Activated CD4-positive, alpha-beta T cell treated with anti-CD3 and anti-CD28 coated beads, Interleukin-2, amount 50 U/mL, for 16 hours (primary cell): ENCODE results near the gene MACROH2A1.

Experiments
- DNase-seq: peaks from one replicate; pipeline ENCODE4 v3.0.0-alpha.2; 2020

Gene MACROH2A1

GRCh38 chr5:135396459-135397055 is 2.5 kb downstream of the MACROH2A1 start:
- no peak for DNase-seq

GRCh38 chr5:135395866-135396265 is 3.2 kb downstream of the MACROH2A1 start:
- no peak for DNase-seq

GRCh38 chr5:135395451-135395850 is 3.6 kb downstream of the MACROH2A1 start:
- DNase-seq, result no peak

GRCh38 chr5:135394095-135394494 is 4.9 kb downstream of the MACROH2A1 start:
- no peak for DNase-seq

- no peak for DNase-seq
These were observed 5.3 kb downstream of the MACROH2A1 start for GRCh38 chr5:135393691-135394090.

- DNase-seq, result no peak
These were observed 5.8 kb downstream of the MACROH2A1 start for GRCh38 chr5:135393229-135393628.

GRCh38 chr5:135392256-135392655 is 6.8 kb downstream of the MACROH2A1 start:
- peak; percentile 80 for DNase-seq

- no peak for DNase-seq
These were observed 7.2 kb downstream of the MACROH2A1 start for GRCh38 chr5:135391869-135392255.

GRCh38 chr5:135391116-135391868 is 7.7 kb downstream of the MACROH2A1 start:
- DNase-seq, result no peak

GRCh38 chr5:135388860-135389435 is 10.1 kb downstream of the MACROH2A1 start:
- DNase-seq, result no peak

- DNase-seq, result no peak
These were observed 11.4 kb downstream of the MACROH2A1 start for GRCh38 chr5:135387629-135387960.

GRCh38 chr5:135386886-135387628 is 12.0 kb downstream of the MACROH2A1 start:
- DNase-seq, result no peak

- DNase-seq, result no peak
These were observed 12.9 kb downstream of the MACROH2A1 start for GRCh38 chr5:135386096-135386495.

- DNase-seq, result no peak
These were observed 13.5 kb downstream of the MACROH2A1 start for GRCh38 chr5:135385576-135385975.

GRCh38 chr5:135384898-135385297 is 14.1 kb downstream of the MACROH2A1 start:
- no peak for DNase-seq

GRCh38 chr5:135383803-135384495 is 15.1 kb downstream of the MACROH2A1 start:
- DNase-seq, result no peak

- DNase-seq, result no peak
These were observed 16.1 kb downstream of the MACROH2A1 start for GRCh38 chr5:135382981-135383380.

GRCh38 chr5:135382106-135382790 is 16.8 kb downstream of the MACROH2A1 start:
- no peak for DNase-seq

- DNase-seq, result no peak
These were observed 19.9 kb downstream of the MACROH2A1 start for GRCh38 chr5:135379046-135379654.

- DNase-seq, result no peak
These were observed 21.0 kb downstream of the MACROH2A1 start for GRCh38 chr5:135377751-135378680.
